PC-3 (cell line): ENCODE measurements around the gene MIAT. TPM values are rescaled to one million over a fixed set of nuclear protein-coding genes. Genes with fewer than 3 reads are reported as not detected.

Experiments
- ATAC-seq: fragments of 200-7000 bp; cut with Tn5 transposase; 2 replicates; pipeline ENCODE4 v1.9.1; 2020; ENCODE audit warnings: mild to moderate bottlenecking, moderate library complexity
- BruUV-seq: library from RNA; stranded (reverse); fragments of 400-500 nt; replicated peaks from 2 replicates; lab custom pipeline; 2021; lab: Mats Ljungman, UMichigan
- CTCF ChIA-PET: fragments of 300-600 bp; sonication (Branson Sonifier 250); formaldehyde crosslinking; loops from one replicate; lab custom pipeline; 2022; ENCODE audit warnings: antibody characterized with exemption; lab: Charles Lee
- POLR2A ChIA-PET: fragments of 300-600 bp; sonication (Branson Sonifier 250); formaldehyde crosslinking; loops from one replicate; lab custom pipeline; 2022; ENCODE audit warnings: antibody characterized with exemption; ENCODE audit not compliant: unreplicated experiment; lab: Charles Lee
- DNase-seq: peaks from one replicate; pipeline ENCODE4 v3.0.0-alpha.2; 2015
- H2AFZ ChIP-seq: fragments of 300-600 bp; sonication (generic); 2 replicates; pipeline ENCODE4 v1.6.0; 2016; ENCODE audit warnings: antibody characterized with exemption, low read length
- H3F3A ChIP-seq: fragments of 300-600 bp; sonication (generic); one replicate; pipeline ENCODE4 v1.6.0; 2017; ENCODE audit warnings: antibody characterized with exemption, low read length, control low read depth, mild to moderate bottlenecking; ENCODE audit not compliant: unreplicated experiment
- H3K27ac ChIP-seq: fragments of 300-600 bp; sonication (generic); 2 replicates; pipeline ENCODE4 v1.5.1; 2016; ENCODE audit warnings: mild to moderate bottlenecking, low read length
- H3K27me3 ChIP-seq: fragments of 300-600 bp; sonication (generic); 2 replicates; pipeline ENCODE4 v1.6.1; 2016; ENCODE audit warnings: low read length, mixed read lengths
- H3K36me3 ChIP-seq: fragments of 300-600 bp; sonication (generic); 2 replicates; pipeline ENCODE4 v1.6.1; 2016; ENCODE audit warnings: low read depth, mixed run types, low read length, mixed read lengths
- H3K4me1 ChIP-seq: fragments of 300-600 bp; sonication (generic); 2 replicates; pipeline ENCODE4 v1.5.1; 2016; ENCODE audit warnings: low read length; ENCODE audit not compliant: insufficient read depth
- H3K4me2 ChIP-seq: fragments of 300-600 bp; sonication (generic); 2 replicates; pipeline ENCODE4 v1.6.0; 2016; ENCODE audit warnings: low read length
- H3K4me3 ChIP-seq: fragments of 300-600 bp; sonication (generic); 2 replicates; pipeline ENCODE4 v1.5.1; 2016; ENCODE audit warnings: mild to moderate bottlenecking, low read length, mixed read lengths
- H3K79me2 ChIP-seq: fragments of 300-600 bp; sonication (generic); 2 replicates; pipeline ENCODE4 v1.6.1; 2017; ENCODE audit warnings: low read length, mixed read lengths
- H3K9ac ChIP-seq: fragments of 300-600 bp; sonication (generic); 2 replicates; pipeline ENCODE4 v1.6.0; 2016; ENCODE audit warnings: mild to moderate bottlenecking, low read length
- H3K9me2 ChIP-seq: fragments of 300-600 bp; sonication (generic); replicated peaks from 2 replicates; pipeline ENCODE4 v1.6.1; 2016; ENCODE audit warnings: mixed run types, low read length, mixed read lengths
- H3K9me3 ChIP-seq: fragments of 300-600 bp; sonication (generic); 2 replicates; pipeline ENCODE4 v1.6.1; 2016; ENCODE audit warnings: low read length, mixed read lengths
- H4K20me1 ChIP-seq: fragments of 300-600 bp; sonication (generic); 2 replicates; pipeline ENCODE4 v1.6.1; 2016; ENCODE audit warnings: low read length, mixed read lengths
- CTCF ChIP-seq: fragments of 300-600 bp; sonication (generic); conservative IDR thresholded peaks from 2 replicates; pipeline ENCODE4 v1.5.1; 2017; ENCODE audit warnings: antibody characterized with exemption, low read depth, mild to moderate bottlenecking, low read length
- EZH2 ChIP-seq: fragments of 300-600 bp; sonication (generic); IDR thresholded peaks from one replicate; pipeline ENCODE4 v1.6.1; 2017; ENCODE audit warnings: antibody characterized with exemption, mild to moderate bottlenecking, low read length; ENCODE audit not compliant: unreplicated experiment
- EZH2phosphoT487 ChIP-seq: fragments of 300-600 bp; sonication (generic); IDR thresholded peaks from 2 replicates; pipeline ENCODE4 v1.6.1; 2018; ENCODE audit warnings: mild to moderate bottlenecking, antibody characterized with exemption, low read length, borderline replicate concordance
- intact Hi-C: fragments of 100-400 bp; cut with micrococcal nuclease; formaldehyde crosslinking; loops from 2 replicates; pipeline ENCODE4 v1.9.0; 2023
- total RNA-seq: library from RNA; depleted of rRNA; stranded (reverse); fragments of >200 nt; gene quantifications from 2 replicates; pipeline ENCODE4 v1.2.3, GENCODE V29; 2014

The MIAT gene
- total RNA-seq, 1 experiment from 2014 or later: 0.15 TPM

- H4K20me1 ChIP-seq: no peaks in the 10 kb centered on the region
- no peaks in the 10 kb centered on the region for H3K79me2 ChIP-seq
- TF ChIP-seq EZH2phosphoT487 (no peak), CTCF (no peak), EZH2 (no peak)
- CTCF ChIA-PET: no interaction called here
- H3K9me3 ChIP-seq: no peaks in the 10 kb centered on the region
- intact Hi-C loops: no loop called here
- POLR2A ChIA-PET: no interaction called here
- H3F3A ChIP-seq: no peaks in the 10 kb centered on the region
- H3K4me3 ChIP-seq: no peak overlapping the region
- H3K4me1 ChIP-seq: no peaks in the 10 kb centered on the region
- H3K27me3 ChIP-seq: no peaks in the 10 kb centered on the region
- ATAC-seq (no peak), DNase-seq (no peak)
- H3K9me2 ChIP-seq: no peaks in the 10 kb centered on the region
- no TSS peak for BruUV-seq
- no peaks in the 10 kb centered on the region for H3K36me3 ChIP-seq
- H3K27ac ChIP-seq: no peak overlapping the region
- H3K9ac ChIP-seq: no peak overlapping the region
- no peak overlapping the region for H3K4me2 ChIP-seq
- no peak overlapping the region for H2AFZ ChIP-seq
These were observed 38.9 kb upstream of the MIAT start for GRCh38 chr22:26618455-26618854.

- Histone ChIP-seq H4K20me1 (no peaks in the 10 kb centered on the region), H3K4me1 (no peaks in the 10 kb centered on the region), H3K27me3 (no peaks in the 10 kb centered on the region), H3K9me3 (no peaks in the 10 kb centered on the region), H3F3A (no peaks in the 10 kb centered on the region), H2AFZ (no peak overlapping the region), H3K9ac (no peak overlapping the region), H3K4me2 (no peak overlapping the region), H3K27ac (no peak overlapping the region), H3K36me3 (no peaks in the 10 kb centered on the region), H3K4me3 (no peak overlapping the region), H3K9me2 (no peaks in the 10 kb centered on the region), H3K79me2 (no peaks in the 10 kb centered on the region)
- CTCF ChIA-PET: no interaction called here
- intact Hi-C loops: no loop called here
- ATAC-seq (no peak), DNase-seq (no peak)
- BruUV-seq: no TSS peak
- TF ChIP-seq EZH2phosphoT487 (no peak), CTCF (no peak), EZH2 (no peak)
- POLR2A ChIA-PET: no interaction called here
These were observed 37.9 kb upstream of the MIAT start for GRCh38 chr22:26619510-26619909.

- no peak overlapping the region for H3K4me2 ChIP-seq
- H3K27ac ChIP-seq: no peak overlapping the region
- TF ChIP-seq EZH2phosphoT487: no peak
- no peak for TF ChIP-seq EZH2
- no peak for TF ChIP-seq CTCF
- ATAC-seq (no peak), DNase-seq (no peak)
- H3F3A ChIP-seq: no peaks in the 10 kb centered on the region
- CTCF ChIA-PET: no interaction called here
- H3K27me3 ChIP-seq: no peaks in the 10 kb centered on the region
- H3K9me2 ChIP-seq: no peaks in the 10 kb centered on the region
- no peak overlapping the region for H3K9ac ChIP-seq
- intact Hi-C loops: no loop called here
- H2AFZ ChIP-seq: no peak overlapping the region
- no TSS peak for BruUV-seq
- H3K9me3 ChIP-seq: no peaks in the 10 kb centered on the region
- POLR2A ChIA-PET: no interaction called here
- no peaks in the 10 kb centered on the region for H3K4me1 ChIP-seq
- no peaks in the 10 kb centered on the region for H3K36me3 ChIP-seq
- no peak overlapping the region for H3K4me3 ChIP-seq
- H4K20me1 ChIP-seq: no peaks in the 10 kb centered on the region
- H3K79me2 ChIP-seq: no peaks in the 10 kb centered on the region
These were observed 37.2 kb upstream of the MIAT start for GRCh38 chr22:26620197-26620596.
